Adipocyte (in vitro differentiated cells): ENCODE results near the gene IL33.

ENCODE experiments used
- DNase-seq: peaks from one replicate; pipeline ENCODE4 v3.0.0-alpha.2; 2015; ENCODE audit warnings: low read depth
- H3K27me3 ChIP-seq: replicated peaks from 2 replicates; pipeline ENCODE4 v1.7.0; 2013; ENCODE audit warnings: mild to moderate bottlenecking, low read length, moderate library complexity; ENCODE audit not compliant: control insufficient read depth, insufficient read depth
- H3K36me3 ChIP-seq: 2 replicates; pipeline ENCODE4 v1.7.0; 2013; ENCODE audit warnings: low read length, mild to moderate bottlenecking, moderate library complexity; ENCODE audit not compliant: control insufficient read depth, insufficient read depth, severe bottlenecking
- H3K4me1 ChIP-seq: 2 replicates; pipeline ENCODE4 v1.7.0; 2013; ENCODE audit warnings: mild to moderate bottlenecking, low read length, moderate library complexity; ENCODE audit not compliant: control insufficient read depth, insufficient read depth
- H3K4me3 ChIP-seq: 2 replicates; pipeline ENCODE4 v1.7.0; 2013; ENCODE audit warnings: mild to moderate bottlenecking, low read length, moderate library complexity
- H3K9ac ChIP-seq: 2 replicates; pipeline ENCODE4 v1.7.0; 2013; ENCODE audit warnings: mild to moderate bottlenecking, low read length, moderate library complexity
- H3K9me3 ChIP-seq: 2 replicates; pipeline ENCODE4 v1.7.0; 2013; ENCODE audit warnings: mild to moderate bottlenecking, low read length, moderate library complexity; ENCODE audit not compliant: control insufficient read depth

Gene IL33

DNA sequence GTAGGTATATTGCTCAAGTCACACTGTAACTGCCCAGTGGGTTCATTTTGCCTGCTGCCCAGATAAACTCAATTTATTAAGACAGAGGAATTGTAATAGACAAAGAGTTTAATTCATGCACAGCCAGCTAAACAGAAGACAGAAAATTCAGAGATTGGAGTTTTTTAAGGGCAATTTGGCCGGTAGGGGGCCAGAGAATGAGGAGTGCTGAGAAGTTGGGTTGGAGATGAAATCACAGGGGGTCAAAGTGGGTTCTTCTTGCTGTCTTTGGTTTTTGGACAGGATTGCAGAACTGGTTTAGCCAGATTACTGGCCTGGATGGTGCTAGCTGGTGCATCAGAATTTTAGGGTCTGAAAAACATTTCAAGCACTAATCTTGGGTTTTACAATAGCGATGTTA lies 20.7 kb upstream of the IL33 start:
- H3K36me3 ChIP-seq: no peaks in the 10 kb centered on the region
- H3K4me3 ChIP-seq: no peak overlapping the region
- H3K9ac ChIP-seq: no peak overlapping the region
- no peak for DNase-seq
- no peaks in the 10 kb centered on the region for H3K27me3 ChIP-seq
- H3K4me1 ChIP-seq: no peaks in the 10 kb centered on the region
- H3K9me3 ChIP-seq: no peaks in the 10 kb centered on the region

DNA sequence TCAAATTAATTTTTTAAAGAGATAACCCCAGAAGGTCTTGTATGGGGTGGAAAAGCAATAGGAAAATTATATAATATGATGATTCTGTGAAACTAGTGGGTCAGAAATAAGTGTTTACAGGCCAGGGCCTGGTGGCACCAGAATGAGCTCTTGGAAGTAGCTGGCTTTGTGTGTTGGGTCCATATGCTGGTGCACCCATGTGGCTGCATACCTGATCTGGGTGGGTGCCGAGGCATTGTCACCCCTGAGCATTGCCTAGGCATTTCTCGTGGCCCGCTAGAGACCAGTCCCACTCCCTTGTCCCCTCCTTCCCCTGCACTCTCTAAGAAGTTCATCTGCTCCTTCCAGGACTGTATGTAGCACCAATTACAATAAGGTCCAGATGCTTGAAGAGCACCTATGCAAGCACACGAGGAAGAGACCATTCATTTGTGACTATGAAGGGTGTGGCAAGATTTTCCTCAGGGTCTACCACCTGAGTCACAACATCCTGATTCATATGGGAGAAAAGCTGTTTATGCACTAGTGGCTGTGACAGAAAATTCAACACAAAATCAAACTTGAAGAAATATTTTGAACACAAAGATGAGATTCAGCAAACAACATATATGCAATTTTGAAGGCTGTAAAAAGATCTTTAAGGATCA lies 19.8 kb upstream of the IL33 start:
- Histone ChIP-seq H3K27me3 (no peaks in the 10 kb centered on the region), H3K9me3 (no peaks in the 10 kb centered on the region), H3K4me1 (no peaks in the 10 kb centered on the region), H3K36me3 (no peaks in the 10 kb centered on the region), H3K9ac (no peak overlapping the region), H3K4me3 (no peak overlapping the region)
- DNase-seq: no peak

DNA sequence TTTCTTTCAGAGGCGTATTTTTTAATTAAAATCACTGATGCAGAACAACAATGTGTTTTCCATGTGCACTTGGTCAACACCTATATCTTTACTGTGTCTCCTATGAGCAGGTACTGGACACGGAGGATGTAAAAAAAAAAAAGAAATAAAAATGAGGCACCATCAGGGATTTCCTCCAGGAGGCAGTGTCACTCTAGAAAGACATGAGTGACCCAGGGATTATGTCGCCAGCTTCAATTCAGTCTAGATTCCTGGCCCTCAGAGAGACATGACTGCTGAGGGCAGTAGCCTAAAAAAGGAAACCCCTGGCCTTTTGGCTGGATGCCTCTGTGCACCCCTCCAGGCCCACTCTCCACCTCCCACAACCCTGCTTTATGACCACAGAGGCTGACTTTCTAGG lies 18.3 kb upstream of the IL33 start:
- no peak overlapping the region for H3K4me3 ChIP-seq
- no peaks in the 10 kb centered on the region for H3K36me3 ChIP-seq
- no peak overlapping the region for H3K9ac ChIP-seq
- no peaks in the 10 kb centered on the region for H3K27me3 ChIP-seq
- peak; percentile 47 for DNase-seq
- H3K4me1 ChIP-seq: no peaks in the 10 kb centered on the region
- H3K9me3 ChIP-seq: no peaks in the 10 kb centered on the region

DNA sequence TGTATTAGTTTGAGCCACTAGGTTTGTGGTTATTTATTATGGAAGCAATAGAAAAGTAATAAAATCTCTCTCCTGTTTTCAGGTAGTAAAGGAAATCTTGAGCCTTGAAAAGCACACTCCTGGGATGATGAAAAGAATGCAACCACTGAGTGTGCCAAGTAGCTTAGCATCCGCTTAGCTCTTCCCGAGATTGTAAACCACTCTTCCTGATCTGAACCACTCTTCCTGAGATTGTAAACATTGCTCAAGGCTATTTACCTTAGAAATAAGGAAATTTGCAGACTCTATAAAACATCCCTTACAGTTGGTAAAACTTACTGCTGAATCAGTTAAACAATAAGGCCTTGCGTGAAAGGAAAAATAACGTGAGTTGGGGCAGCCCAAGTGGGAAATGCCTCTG lies 17.4 kb upstream of the IL33 start:
- Histone ChIP-seq H3K27me3 (no peaks in the 10 kb centered on the region), H3K9ac (no peak overlapping the region), H3K4me1 (no peaks in the 10 kb centered on the region), H3K9me3 (no peaks in the 10 kb centered on the region), H3K36me3 (no peaks in the 10 kb centered on the region), H3K4me3 (no peak overlapping the region)
- no peak for DNase-seq

DNA sequence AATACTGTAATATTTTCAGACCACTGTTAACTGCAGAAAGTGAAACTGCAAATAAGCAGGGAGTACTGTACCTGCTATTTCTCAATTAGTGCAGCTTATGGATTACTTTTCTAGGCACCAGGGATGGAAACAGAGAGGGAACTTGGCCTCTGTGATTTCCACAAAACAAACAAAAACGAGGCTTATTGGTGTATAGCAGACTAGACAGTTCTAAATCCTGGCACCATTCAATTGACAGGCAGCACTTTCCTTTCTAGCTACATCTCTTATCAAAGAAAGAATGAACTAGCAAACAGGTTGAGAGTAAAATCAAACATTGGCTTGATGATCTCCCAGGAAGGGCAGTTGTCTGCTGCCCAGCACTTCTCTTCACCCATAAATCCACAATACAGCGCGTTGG lies 16.0 kb upstream of the IL33 start:
- Histone ChIP-seq H3K9me3 (no peaks in the 10 kb centered on the region), H3K9ac (no peak overlapping the region), H3K36me3 (no peaks in the 10 kb centered on the region), H3K4me3 (no peak overlapping the region), H3K4me1 (no peaks in the 10 kb centered on the region), H3K27me3 (no peaks in the 10 kb centered on the region)
- DNase-seq: no peak

- Histone ChIP-seq H3K4me3 (no peak overlapping the region), H3K9me3 (no peaks in the 10 kb centered on the region), H3K27me3 (no peaks in the 10 kb centered on the region), H3K36me3 (no peaks in the 10 kb centered on the region), H3K4me1 (no peaks in the 10 kb centered on the region), H3K9ac (no peak overlapping the region)
- DNase-seq: no peak
These were observed 14.8 kb upstream of the IL33 start for GRCh38 chr9:6200761-6201160.

GRCh38 chr9:6209966-6210365 lies 5.6 kb upstream of the IL33 start:
- Histone ChIP-seq H3K4me3 (no peak overlapping the region), H3K9me3 (peaks cover 24% of the 10 kb centered on the region), H3K27me3 (no peaks in the 10 kb centered on the region), H3K4me1 (peaks cover 22% of the 10 kb centered on the region), H3K9ac (no peak overlapping the region), H3K36me3 (no peaks in the 10 kb centered on the region)
- DNase-seq: no peak

DNA sequence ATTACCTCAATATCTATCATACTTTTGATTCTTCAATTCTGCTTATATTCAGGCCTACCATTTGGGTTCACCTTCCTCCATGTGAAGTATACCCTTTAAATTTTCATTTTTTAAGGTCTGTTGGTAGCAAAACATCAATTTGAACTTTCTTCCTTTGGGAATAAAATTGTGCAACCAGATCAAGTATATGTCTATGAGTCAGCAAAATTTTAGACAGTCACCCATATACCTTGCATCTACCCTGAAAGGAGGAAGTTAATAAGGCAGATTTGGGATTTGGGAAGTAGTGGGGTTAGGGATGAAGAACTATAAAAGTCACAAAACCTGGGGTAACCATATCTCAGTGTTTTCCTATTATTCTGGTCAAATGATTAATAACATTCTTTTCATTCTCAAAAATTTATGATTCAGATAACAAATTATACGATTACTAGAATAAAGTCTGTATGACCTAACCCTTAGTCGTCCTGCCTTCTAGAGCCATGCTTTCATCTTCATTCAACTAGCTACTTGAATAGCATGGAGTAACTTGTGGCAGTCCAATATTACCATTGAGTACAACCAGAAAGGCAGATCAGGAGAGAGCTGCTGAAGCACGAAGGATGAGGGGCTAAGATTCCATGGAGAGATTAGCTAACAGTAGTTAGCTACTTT lies 2.8 kb upstream of the IL33 start:
- Histone ChIP-seq H3K9ac (no peak overlapping the region), H3K36me3 (no peaks in the 10 kb centered on the region), H3K27me3 (no peaks in the 10 kb centered on the region), H3K4me1 (peaks cover 48% of the 10 kb centered on the region), H3K4me3 (no peak overlapping the region), H3K9me3 (peaks cover 24% of the 10 kb centered on the region)
- DNase-seq: no peak

DNA sequence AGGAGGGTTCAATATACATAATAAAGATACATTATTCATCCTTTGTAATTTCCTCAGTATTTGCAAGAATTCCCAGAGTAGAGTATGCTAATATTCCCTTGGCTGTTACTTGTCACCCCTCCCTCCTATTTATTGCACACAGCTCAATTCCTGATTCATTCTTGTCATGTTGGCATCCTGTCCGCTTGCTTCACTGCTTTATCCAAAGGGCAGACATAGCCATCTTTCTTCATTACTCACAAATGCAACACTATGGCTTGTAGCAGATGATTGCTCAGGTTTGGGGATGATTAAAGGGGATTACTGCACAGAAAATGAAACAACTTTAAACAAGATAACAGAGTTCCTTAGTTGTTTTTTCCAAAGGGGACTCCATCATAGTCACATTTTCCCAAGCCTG lies 1.2 kb upstream of the IL33 start:
- Histone ChIP-seq H3K9me3 (peaks cover 16% of the 10 kb centered on the region), H3K4me3 (peak overlapping the region; percentile 67), H3K36me3 (no peaks in the 10 kb centered on the region), H3K27me3 (no peaks in the 10 kb centered on the region), H3K9ac (peak overlapping the region; percentile 60), H3K4me1 (peaks cover 52% of the 10 kb centered on the region)
- DNase-seq: peak; percentile 29

GRCh38 chr9:6214903-6215302 lies 704 bp upstream of the IL33 start:
- Histone ChIP-seq H3K9ac (peak overlapping the region; percentile 60), H3K36me3 (no peaks in the 10 kb centered on the region), H3K4me3 (peak overlapping the region; percentile 67), H3K4me1 (peaks cover 54% of the 10 kb centered on the region), H3K27me3 (no peaks in the 10 kb centered on the region), H3K9me3 (peaks cover 11% of the 10 kb centered on the region)
- peak; percentile 25 for DNase-seq

- Histone ChIP-seq H3K9ac (peak overlapping the region; percentile 60), H3K36me3 (no peaks in the 10 kb centered on the region), H3K4me3 (peak overlapping the region; percentile 67), H3K27me3 (no peaks in the 10 kb centered on the region), H3K4me1 (peaks cover 58% of the 10 kb centered on the region), H3K9me3 (peaks cover under 1% of the 10 kb centered on the region)
- no peak for DNase-seq
These were observed 395 bp downstream of the IL33 start for GRCh38 chr9:6216002-6216401.

- H3K27me3 ChIP-seq: no peaks in the 10 kb centered on the region
- no peak for DNase-seq
- no peaks in the 10 kb centered on the region for H3K9me3 ChIP-seq
- H3K4me1 ChIP-seq: peaks cover 61% of the 10 kb centered on the region
- no peaks in the 10 kb centered on the region for H3K36me3 ChIP-seq
- H3K4me3 ChIP-seq: no peak overlapping the region
- H3K9ac ChIP-seq: no peak overlapping the region
These were observed 1.3 kb downstream of the IL33 start for GRCh38 chr9:6216951-6217350.
